ENCODE results near the gene PML.
"Not testable (repeated sequence)": the region's sequence is repeated elsewhere in the genome, so short reads cannot be mapped to it uniquely, and the experiment has no call there.

PML gene

GRCh38 chr15:73959801-73960200, 34.7 kb upstream of the PML start:
- DNase-seq: no peak

GRCh38 chr15:73960472-73961070, 33.9 kb upstream of the PML start:
- DNase-seq: not testable (repeated sequence)

DNA sequence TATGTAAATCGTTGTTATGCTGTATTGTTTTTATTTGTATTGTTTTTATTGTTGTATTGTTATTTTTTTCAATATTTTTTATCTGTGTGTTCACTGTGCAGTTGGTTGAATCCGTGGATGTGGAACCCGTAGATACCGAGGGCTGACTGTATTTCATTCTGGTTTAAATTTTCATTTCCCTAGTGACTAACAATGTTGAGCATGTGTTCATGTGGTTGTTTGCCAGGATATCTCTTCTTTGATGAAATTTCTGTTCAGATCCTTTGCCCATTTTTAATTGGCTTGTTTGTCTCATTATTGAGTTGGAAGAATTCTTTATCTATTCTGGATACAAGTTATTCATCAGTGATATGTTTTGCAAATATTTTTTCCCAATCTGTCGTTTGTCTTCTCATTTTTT, 32.1 kb upstream of the PML start:
- DNase-seq: no peak

DNA sequence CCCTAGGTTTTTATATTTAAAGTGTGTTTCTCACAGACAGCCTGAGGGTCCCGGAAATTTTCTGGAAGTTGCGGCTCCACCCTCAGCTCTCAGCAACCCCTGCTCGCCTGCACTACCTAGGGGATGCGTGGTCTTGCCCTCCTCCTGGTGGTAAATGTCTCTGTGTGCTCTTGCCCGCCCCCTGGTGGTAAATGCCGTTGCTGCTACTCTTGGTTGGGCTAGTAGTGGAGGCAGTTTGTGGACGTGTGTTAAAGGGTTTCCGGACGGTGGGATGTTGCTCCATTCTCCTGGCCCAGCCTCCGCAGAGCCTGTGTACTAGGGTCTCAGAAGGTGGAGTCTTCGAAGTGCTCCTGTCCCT, 29.8 kb upstream of the PML start:
- no peak for DNase-seq

DNA sequence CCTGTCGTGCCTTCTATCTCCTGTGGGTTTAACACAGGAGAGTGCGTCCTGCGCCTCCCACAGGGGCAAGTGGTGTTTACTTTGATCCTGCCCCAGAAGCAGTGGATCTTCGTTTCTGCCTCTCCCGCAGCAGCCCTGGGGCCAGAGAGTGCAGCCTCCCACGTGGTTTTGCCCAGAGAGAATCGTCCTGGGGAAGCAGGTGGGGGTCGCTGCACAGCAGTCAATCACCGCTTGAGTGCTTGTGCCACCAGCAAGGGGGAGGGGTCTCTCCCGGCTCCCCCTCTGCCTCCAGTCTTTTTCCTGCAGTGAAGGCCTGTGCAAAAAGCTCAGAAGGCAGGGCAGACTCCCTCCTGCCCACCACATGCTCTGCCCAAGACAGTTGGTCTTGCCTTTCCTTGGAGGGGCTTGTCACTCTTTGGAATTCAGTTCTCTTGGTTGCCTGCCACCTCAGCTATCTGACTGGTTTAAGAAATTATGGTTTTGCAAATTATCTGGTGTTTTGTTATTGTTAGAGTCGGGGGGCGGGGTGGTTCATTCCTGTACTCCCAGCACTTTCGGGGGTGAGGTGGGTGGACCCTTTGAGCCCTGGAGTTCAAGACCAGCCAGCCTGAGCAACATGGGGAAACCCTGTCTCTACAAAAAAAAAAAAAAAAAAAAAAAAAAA, 29.3 kb upstream of the PML start:
- no peak for DNase-seq

- no peak for DNase-seq
Measured at GRCh38 chr15:73965758-73966113, 28.8 kb upstream of the PML start.

DNA sequence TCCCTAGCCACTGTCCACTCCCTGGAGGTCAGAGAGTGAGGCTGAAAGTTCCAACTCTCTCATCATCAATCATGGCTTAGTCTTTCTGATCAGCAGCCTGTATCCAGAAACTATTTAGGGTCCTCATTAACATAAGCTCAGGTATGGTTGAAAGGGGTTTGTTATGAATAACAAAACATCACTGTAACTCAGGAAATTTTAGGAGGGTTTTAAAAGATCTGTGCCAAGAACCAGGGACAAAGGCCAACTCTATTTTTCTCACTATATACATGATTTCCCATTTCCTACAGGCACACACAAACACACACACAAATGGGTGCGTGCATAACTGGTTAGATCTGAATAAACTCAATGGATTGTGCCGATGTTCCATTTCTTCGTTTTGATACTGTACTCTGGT, 26.1 kb upstream of the PML start:
- no peak for DNase-seq

DNA sequence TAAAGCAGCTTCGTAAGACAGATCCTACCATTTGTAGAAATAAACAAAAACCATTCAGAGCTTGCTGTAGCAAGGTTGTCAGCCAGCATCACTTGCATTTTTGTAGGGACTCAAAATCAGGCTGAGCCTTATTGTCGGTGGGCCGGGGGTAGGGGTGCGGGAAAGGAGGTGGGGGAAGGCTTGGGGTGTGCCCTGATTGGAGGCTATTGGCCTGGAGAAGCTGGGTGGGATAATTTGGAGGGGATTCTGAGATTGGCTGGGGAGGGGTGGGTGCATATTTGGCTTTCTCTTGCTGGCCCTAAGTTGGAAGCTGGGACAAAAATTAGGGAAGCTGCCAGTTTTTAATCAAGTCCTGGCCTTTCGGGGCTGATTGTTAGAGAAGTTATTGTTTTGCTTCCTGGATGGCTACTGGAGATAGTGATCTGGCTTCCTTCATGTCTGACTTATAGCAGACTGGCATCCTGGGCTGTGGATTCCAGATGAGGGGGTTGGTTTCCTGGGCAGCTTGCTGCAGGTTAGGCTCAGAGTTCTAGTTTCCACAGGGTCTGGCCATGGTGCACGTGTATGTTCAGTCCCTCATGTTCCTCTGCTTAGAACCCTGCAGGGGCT, 25.3 kb upstream of the PML start:
- DNase-seq: no peak

GRCh38 chr15:73972984-73973682, 21.4 kb upstream of the PML start:
- DNase-seq: peak in 1 of 2 experiments; percentile 47

DNA sequence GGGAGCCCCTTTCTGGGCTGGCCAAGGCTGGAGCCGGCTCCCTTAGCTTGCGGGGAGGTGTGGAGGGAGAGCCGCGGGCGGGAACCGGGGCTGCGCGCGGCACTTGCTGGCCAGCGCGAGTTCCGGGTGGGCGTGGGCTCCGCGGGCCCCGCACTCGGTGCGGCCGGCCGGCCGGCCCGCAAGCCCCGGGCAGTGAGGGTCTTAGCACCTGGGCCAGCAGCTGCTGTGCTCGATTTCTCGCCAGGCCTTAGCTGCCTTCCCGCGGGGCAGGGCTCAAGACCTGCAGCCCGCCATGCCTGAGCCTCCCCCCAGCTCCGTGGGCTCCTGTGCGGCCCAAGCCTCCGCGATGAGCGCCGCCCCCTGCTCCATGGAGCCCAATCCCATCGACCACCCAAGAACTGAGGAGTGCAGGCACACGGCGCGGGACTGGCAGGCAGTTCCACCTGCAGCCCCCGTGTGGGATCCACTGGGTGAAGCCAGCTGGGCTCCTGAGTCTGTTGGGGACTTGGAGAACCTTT, 20.8 kb upstream of the PML start:
- DNase-seq: not testable (repeated sequence)

DNA sequence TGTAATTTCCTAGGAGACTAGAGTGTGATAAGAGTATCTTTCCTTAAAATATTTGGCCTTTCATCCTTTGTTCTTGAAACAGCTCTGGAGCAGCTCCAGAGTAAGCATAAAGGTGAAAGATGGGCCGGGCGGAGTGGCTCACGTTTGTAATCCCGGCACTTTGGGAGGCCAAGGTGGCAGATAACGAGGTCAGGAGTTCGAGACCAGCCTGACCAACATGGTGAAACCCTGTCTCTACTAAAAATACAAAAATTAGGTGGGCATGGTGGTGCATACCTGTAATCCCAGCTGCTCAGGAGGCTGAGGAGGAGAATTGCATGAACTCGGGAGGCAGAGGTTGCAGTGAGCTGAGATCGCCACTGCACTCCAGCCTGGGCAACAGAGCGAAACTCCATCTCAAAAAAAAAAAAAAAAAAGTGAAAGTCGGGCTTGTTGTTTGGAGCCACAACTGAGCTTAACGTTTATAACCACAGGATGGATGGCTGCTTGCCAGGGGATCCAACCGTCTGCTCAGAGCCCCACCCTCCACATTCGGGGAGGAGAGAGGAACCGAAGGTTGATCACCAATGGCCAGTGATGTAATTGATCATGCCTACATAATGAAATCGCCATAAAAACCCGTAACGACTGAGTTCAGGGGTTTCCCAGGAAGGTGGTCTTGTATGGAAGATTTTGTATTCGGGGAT, 18.9 kb upstream of the PML start:
- DNase-seq: not testable (repeated sequence)

- DNase-seq: no peak
Measured at GRCh38 chr15:73978896-73979295, 15.6 kb upstream of the PML start.

GRCh38 chr15:73979636-73980035, 14.9 kb upstream of the PML start:
- no peak for DNase-seq

DNA sequence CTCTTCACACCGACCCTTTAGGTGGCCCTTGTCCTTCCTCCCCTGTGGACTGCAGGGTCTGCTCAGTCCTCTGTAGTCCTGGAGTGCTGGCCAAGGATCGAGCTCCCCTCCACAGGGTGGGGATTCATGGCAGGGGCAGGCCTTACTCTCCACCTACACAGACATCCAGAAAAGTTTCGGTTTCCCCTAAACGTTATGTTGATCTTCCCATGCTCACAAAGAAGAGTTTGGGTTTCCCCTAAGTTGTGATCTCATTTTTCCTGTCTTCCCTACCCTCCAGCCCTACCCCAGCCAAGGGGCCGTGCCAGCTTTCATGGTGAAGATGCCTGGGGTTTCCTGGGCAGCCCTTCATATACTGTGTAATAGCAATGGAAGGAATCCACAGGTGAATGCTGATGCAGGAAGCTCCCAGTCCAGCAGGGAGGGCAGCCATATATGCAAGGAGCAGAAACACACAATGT, 12.7 kb upstream of the PML start:
- no peak for DNase-seq

GRCh38 chr15:73982222-73982962, 12.1 kb upstream of the PML start:
- DNase-seq: no peak

- peak in 1 of 2 experiments; percentile 47 for DNase-seq
Measured at GRCh38 chr15:73983211-73983727, 11.2 kb upstream of the PML start.

- DNase-seq: no peak
Measured at GRCh38 chr15:73983773-73984172, 10.7 kb upstream of the PML start.

GRCh38 chr15:73984208-73984979, 10.1 kb upstream of the PML start:
- no peak for DNase-seq

- DNase-seq: no peak
Measured at GRCh38 chr15:73985101-73985873, 9.2 kb upstream of the PML start.

DNA sequence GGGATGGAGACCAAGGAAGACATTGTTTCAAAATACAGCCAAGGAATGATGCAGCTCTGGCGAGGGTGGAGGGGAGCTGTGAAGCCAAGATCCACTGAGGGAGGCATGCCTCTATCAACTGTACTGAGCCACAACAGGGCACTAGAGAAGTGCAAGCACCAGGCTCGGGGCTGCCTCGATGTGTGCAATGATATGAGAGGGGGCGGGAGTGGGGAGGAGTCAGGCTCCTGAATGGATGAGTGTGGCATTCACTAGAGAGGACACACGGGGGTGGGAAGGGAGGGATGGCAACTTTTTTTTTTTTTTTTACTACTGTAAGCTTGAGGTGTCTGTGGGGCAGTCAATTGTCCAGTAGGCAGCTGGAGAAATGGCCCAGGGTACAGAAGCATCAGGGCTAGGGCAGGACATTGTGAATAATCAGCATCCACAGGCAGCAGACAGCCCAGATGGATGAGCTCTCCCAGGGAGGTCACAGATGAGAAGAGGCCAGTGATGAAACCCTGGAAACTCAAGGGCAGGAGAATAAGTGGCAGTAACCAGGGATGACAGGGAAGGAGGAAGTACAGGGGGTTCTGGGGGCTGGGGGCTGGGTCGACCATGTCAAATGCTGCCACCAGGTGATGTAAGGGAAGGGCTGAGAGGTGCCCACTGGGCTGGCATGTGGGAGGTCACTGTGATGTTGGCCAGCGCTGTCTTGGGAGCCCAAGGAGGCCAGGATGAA, 8.3 kb upstream of the PML start:
- DNase-seq: no peak

All from cerebellar nuclear complex (tissue), 1 donor.